Endothelial cell of umbilical vein (primary cell): ENCODE results near the gene KCNMA1.

Source experiments
- CTCF ChIP-seq, 2 donors: IDR thresholded peaks; 1 replicate in 1 of 2; 2 replicates in 1 of 2; pipeline ENCODE4 v1.5.1; 2011; ENCODE audit warnings: low read length in 2 of 2, mild to moderate bottlenecking in 2 of 2, moderate library complexity in 2 of 2, control low read depth in 1 of 2, inconsistent platforms in 1 of 2, low read depth in 1 of 2; ENCODE audit not compliant: insufficient read depth in 1 of 2; ENCODE audit errors: extremely low read depth in 1 of 2
- FOS ChIP-seq: IDR thresholded peaks from 2 replicates; pipeline ENCODE4 v1.6.1; 2011; ENCODE audit warnings: mild to moderate bottlenecking, low read length, moderate library complexity, borderline replicate concordance; ENCODE audit not compliant: insufficient read depth
- MAX ChIP-seq: IDR thresholded peaks from 2 replicates; pipeline ENCODE4 v1.6.1; 2011; ENCODE audit not compliant: insufficient read depth, insufficient read length

- TF ChIP-seq CTCF (IDR thresholded peaks at IDR 0.05; ENCODE audit: extremely low read depth in 1 of 2, insufficient read depth in 1 of 2, low read depth in 1 of 2, low read length in 2 of 2): no peak
- TF ChIP-seq MAX: no peak
- no peak for TF ChIP-seq FOS
Measured at GRCh38 chr10:77497748-77498147, 139.9 kb downstream of the KCNMA1 start.
